Neuronal stem cell (in vitro differentiated cells): ENCODE results near the gene NTRK2.

ENCODE experiments used
- DNase-seq: peaks from one replicate; pipeline ENCODE4 v3.0.0-alpha.2; 2013; ENCODE audit warnings: low spot score
- H2AFZ ChIP-seq: one replicate; pipeline ENCODE4 v1.6.1; 2013; ENCODE audit warnings: mild to moderate bottlenecking, low read length, inconsistent platforms
- H2AK5ac ChIP-seq: 2 replicates; pipeline ENCODE4 v1.6.1; 2013; ENCODE audit warnings: low read depth, mild to moderate bottlenecking, inconsistent platforms, low read length, moderate library complexity, mixed read lengths
- H2BK120ac ChIP-seq: 2 replicates; pipeline ENCODE4 v1.6.1; 2013; ENCODE audit warnings: low read depth, mild to moderate bottlenecking, inconsistent platforms, low read length, moderate library complexity, mixed read lengths
- H2BK12ac ChIP-seq: one replicate; pipeline ENCODE4 v1.6.1; 2013; ENCODE audit warnings: low read length, inconsistent platforms
- H2BK15ac ChIP-seq: 2 replicates; pipeline ENCODE4 v1.6.1; 2013; ENCODE audit warnings: mild to moderate bottlenecking, low read length, inconsistent platforms, mixed read lengths
- H2BK5ac ChIP-seq: one replicate; pipeline ENCODE4 v1.6.1; 2013; ENCODE audit warnings: inconsistent platforms, mild to moderate bottlenecking, low read length, moderate library complexity
- H3K14ac ChIP-seq: one replicate; pipeline ENCODE4 v1.6.1; 2013; ENCODE audit warnings: low read length, inconsistent platforms
- H3K18ac ChIP-seq: 2 replicates; pipeline ENCODE4 v1.6.1; 2013; ENCODE audit warnings: low read length, inconsistent platforms
- H3K23ac ChIP-seq: 2 replicates; pipeline ENCODE4 v1.6.1; 2013; ENCODE audit warnings: low read depth, mild to moderate bottlenecking, mixed read lengths, low read length, inconsistent platforms; ENCODE audit not compliant: poor library complexity
- H3K27ac ChIP-seq: replicated peaks from 3 replicates; pipeline ENCODE4 v1.5.1; 2013; ENCODE audit warnings: low read length, inconsistent platforms
- H3K27me3 ChIP-seq, 3 experiments: 2 replicates each; pipeline ENCODE4 v1.6.1; 2013; ENCODE audit warnings: low read length in 3 of 3, mild to moderate bottlenecking in 2 of 3, inconsistent platforms in 1 of 3, low read depth in 1 of 3, mixed read lengths in 1 of 3, moderate library complexity in 1 of 3; ENCODE audit not compliant: control insufficient read depth in 3 of 3, insufficient read depth in 3 of 3
- H3K36me3 ChIP-seq, 2 donors: replicated peaks in 1 of 2; 2 replicates each; pipeline ENCODE4 v1.6.1; 2013; ENCODE audit warnings: low read length in 2 of 2; ENCODE audit not compliant: control insufficient read depth in 2 of 2, insufficient read depth in 2 of 2
- H3K4ac ChIP-seq: 2 replicates; pipeline ENCODE4 v1.6.1; 2013; ENCODE audit warnings: inconsistent platforms, mild to moderate bottlenecking, low read length, moderate library complexity
- H3K4me1 ChIP-seq, 2 donors: 1 replicate in 1 of 2; 2 replicates in 1 of 2; pipeline ENCODE4 v1.6.1; 2013; ENCODE audit warnings: low read length in 2 of 2, low read depth in 1 of 2; ENCODE audit not compliant: control insufficient read depth in 2 of 2, insufficient read depth in 1 of 2
- H3K4me2 ChIP-seq: one replicate; pipeline ENCODE4 v1.6.1; 2013; ENCODE audit warnings: mild to moderate bottlenecking, low read length, inconsistent platforms; ENCODE audit not compliant: insufficient read depth, poor library complexity, severe bottlenecking
- H3K4me3 ChIP-seq, 2 donors: 2 replicates each; pipeline ENCODE4 v1.5.1; 2013; ENCODE audit warnings: low read length in 2 of 2, mild to moderate bottlenecking in 2 of 2, inconsistent platforms in 1 of 2, moderate library complexity in 1 of 2
- H3K79me1 ChIP-seq: one replicate; pipeline ENCODE4 v1.6.1; 2013; ENCODE audit warnings: low read depth, mild to moderate bottlenecking, inconsistent platforms, low read length, moderate library complexity
- H3K9ac ChIP-seq: one replicate; pipeline ENCODE4 v1.6.1; 2013; ENCODE audit warnings: mild to moderate bottlenecking, low read depth, low read length, inconsistent platforms; ENCODE audit not compliant: poor library complexity
- H3K9me3 ChIP-seq, 2 donors: replicated peaks in 1 of 2; 2 replicates each; pipeline versions ENCODE3 to v1.6.1; 2013; ENCODE audit warnings: low read length in 2 of 2, mild to moderate bottlenecking in 2 of 2, inconsistent platforms in 1 of 2, low read depth in 1 of 2, mixed read lengths in 1 of 2, moderate library complexity in 1 of 2; ENCODE audit not compliant: control insufficient read depth in 2 of 2, insufficient read depth in 1 of 2
- H4K8ac ChIP-seq: one replicate; pipeline ENCODE4 v1.6.1; 2013; ENCODE audit warnings: low read depth, mild to moderate bottlenecking, inconsistent platforms, low read length, moderate library complexity
- H4K91ac ChIP-seq: one replicate; pipeline ENCODE4 v1.6.1; 2013; ENCODE audit warnings: low read length, low read depth, mild to moderate bottlenecking, inconsistent platforms; ENCODE audit not compliant: poor library complexity
- WGBS, 2 donors: extraction: QIAGEN DNeasy Blood & Tissue Kit; methylation state at CpG; one replicate each; pipeline ENCODE4 v1.1.7; 2013; ENCODE audit warnings: missing lambda C conversion rate in 2 of 2, mixed read lengths in 1 of 2; ENCODE audit not compliant: insufficient read length in 2 of 2, insufficient replicate concordance in 1 of 2; ENCODE audit errors: extremely low coverage in 2 of 2; 5-methylcytosine and 5-hydroxymethylcytosine counted together

The NTRK2 gene

DNA sequence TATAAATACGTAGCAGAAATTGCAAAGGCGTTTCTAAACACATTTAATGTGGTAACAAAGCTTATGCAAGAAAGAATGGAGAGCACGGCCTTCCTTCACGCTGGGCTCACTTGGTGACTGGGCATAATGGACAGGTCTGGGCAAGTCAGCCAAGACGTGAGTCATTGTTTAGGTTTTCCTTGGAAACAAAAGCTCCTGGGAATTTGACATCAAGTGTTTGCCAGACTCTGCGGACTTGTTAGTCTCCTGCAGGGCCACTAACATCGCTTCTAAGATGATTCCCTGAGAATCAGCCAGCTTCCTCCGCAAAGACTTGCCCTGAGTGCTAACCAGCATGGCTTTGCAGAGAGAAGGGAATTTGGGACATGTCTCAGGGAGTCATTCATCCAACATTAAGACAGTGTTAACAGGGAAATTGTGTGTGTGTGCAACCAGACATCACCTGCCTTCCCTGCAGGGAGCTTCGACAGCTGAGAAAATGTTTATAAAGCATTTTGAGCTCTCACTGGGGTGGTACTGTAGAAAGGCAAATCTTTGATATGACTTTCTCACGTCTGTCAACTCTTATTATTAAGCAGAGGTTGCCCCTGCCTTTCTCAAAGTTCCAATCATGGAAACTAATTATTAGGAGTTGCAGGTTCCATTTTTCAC, 182.5 kb downstream of the NTRK2 start:
- Histone ChIP-seq H4K91ac (no peak overlapping the region), H3K9me3 (no peaks in the 10 kb centered on the region), H3K9ac (no peak overlapping the region), H2AK5ac (no peak overlapping the region), H2BK5ac (no peak overlapping the region), H3K27ac (peak overlapping the region; percentile 86), H3K4me3 (no peak overlapping the region), H4K8ac (no peak overlapping the region), H2BK120ac (no peak overlapping the region), H3K18ac (no peak overlapping the region), H3K14ac (no peak overlapping the region), H2AFZ (peak overlapping the region; percentile 73), H3K4me1 (peaks cover 14 to 33% of the 10 kb centered on the region in 2 donors), H2BK15ac (no peak overlapping the region), H2BK12ac (no peak overlapping the region), H3K27me3 (no peaks in the 10 kb centered on the region), H3K4ac (no peak overlapping the region), H3K4me2 (no peak overlapping the region), H3K23ac (no peak overlapping the region), H3K79me1 (no peaks in the 10 kb centered on the region), H3K36me3 (no peaks in the 10 kb centered on the region)
- DNase-seq, result peak; percentile 65
- WGBS, 2 donors, result no CpG with 5 or more reads among the region's 10 CpGs

DNA sequence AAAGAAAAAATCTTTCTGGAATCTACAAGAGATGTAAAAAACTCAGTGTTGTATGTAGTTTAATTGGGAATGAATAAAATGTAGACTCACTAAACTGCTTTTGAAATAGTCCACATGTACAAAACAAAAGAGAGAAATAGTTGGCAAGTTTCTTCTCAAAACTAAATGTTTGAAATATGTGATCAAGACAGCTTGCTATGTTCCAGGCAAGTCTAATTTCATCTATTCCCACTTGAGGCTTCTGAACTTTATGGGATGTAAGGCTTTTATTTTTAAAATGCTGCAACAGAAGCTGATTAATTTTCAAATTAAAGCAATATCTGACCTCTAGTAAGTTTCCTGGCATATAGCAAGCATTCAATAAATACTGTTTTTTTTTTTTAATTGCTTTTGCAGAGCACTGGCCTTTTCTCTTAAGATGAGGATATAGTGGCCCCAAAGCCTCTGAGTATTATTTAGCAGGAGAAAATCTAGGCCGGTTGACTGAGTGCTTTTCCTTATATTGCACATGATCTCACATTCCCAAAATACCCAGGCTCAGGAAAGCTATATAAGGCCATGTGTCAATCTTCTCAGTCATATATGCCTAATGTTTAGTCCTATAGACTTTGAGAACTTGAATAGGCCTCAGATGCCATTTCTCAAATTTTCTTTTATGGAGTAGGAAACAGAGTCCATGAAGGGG, 183.2 kb downstream of the NTRK2 start:
- no peak overlapping the region for H3K4ac ChIP-seq
- H3K4me2 ChIP-seq, result no peak overlapping the region
- no peak overlapping the region for H3K9ac ChIP-seq
- H2AFZ ChIP-seq, result no peak overlapping the region
- no peak overlapping the region for H2BK12ac ChIP-seq
- peak overlapping the region; percentile 86 for H3K27ac ChIP-seq
- WGBS, 2 donors, result no CpG with 5 or more reads among the region's 1 CpG
- H3K79me1 ChIP-seq, result no peaks in the 10 kb centered on the region
- DNase-seq, result no peak
- H2BK120ac ChIP-seq, result no peak overlapping the region
- H2AK5ac ChIP-seq, result no peak overlapping the region
- no peak overlapping the region for H3K23ac ChIP-seq
- no peak overlapping the region for H3K18ac ChIP-seq
- H3K4me3 ChIP-seq, result no peak overlapping the region
- no peak overlapping the region for H3K14ac ChIP-seq
- H2BK15ac ChIP-seq, result no peak overlapping the region
- H3K36me3 ChIP-seq, result no peaks in the 10 kb centered on the region
- no peak overlapping the region for H2BK5ac ChIP-seq
- H4K91ac ChIP-seq, result no peak overlapping the region
- H4K8ac ChIP-seq, result no peak overlapping the region
- H3K9me3 ChIP-seq, result no peaks in the 10 kb centered on the region
- H3K27me3 ChIP-seq, result no peaks in the 10 kb centered on the region
- peaks cover 14 to 29% of the 10 kb centered on the region in 2 donors for H3K4me1 ChIP-seq

DNA sequence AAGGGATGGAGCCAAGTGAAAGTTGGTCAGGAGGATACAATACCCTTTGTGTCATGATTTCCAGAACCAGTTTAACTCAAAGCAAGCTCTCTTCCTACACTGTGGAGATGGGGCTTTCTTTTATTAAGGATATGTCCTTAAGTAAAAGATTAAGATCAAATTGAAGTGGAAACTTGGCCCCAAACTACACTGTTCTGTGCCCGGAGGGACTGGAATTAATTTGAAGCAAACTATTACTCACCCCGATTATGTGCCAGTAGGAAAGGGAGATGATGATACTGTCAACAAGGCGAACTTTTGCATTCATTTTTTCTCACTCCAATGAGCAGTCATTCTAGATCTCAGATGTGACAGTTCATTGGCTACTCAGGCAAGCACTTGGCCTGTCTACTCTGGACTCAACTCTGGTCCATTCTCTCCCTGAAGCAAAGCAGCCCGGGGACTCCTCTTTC, 186.7 kb downstream of the NTRK2 start:
- Histone ChIP-seq H3K14ac (no peak overlapping the region), H3K79me1 (no peaks in the 10 kb centered on the region), H2AK5ac (no peak overlapping the region), H3K4me3 (no peak overlapping the region), H2BK120ac (no peak overlapping the region), H3K9me3 (no peaks in the 10 kb centered on the region), H3K4me1 (peaks cover 15 to 36% of the 10 kb centered on the region in 2 donors), H2BK5ac (no peak overlapping the region), H3K36me3 (no peaks in the 10 kb centered on the region), H3K18ac (no peak overlapping the region), H3K27me3 (no peaks in the 10 kb centered on the region), H2BK12ac (no peak overlapping the region), H4K8ac (no peak overlapping the region), H2BK15ac (no peak overlapping the region), H4K91ac (no peak overlapping the region), H2AFZ (no peak overlapping the region), H3K27ac (no peak overlapping the region), H3K9ac (no peak overlapping the region), H3K4ac (no peak overlapping the region), H3K4me2 (no peak overlapping the region), H3K23ac (no peak overlapping the region)
- no peak for DNase-seq
- no CpG with 5 or more reads among the region's 4 CpGs for WGBS, 2 donors

DNA sequence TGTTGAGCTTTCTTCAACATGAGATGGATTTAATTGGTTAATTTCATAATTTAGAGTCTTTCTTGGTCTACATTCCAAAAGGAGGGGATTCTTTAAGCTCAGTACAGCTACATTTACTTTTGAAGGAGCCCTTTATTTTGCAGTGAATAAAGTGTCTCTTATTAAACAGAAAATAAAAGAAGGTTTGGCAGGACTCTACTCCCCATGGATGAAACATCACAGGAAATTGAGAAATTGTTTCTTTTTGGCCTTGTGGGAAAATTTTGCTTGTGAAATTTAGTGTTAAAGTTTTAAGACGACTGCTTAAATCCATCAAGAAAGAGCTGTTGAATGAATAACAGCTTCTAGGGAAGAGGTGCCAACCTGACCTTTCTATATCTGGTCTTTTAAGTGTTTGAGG, 187.7 kb downstream of the NTRK2 start:
- Histone ChIP-seq H3K18ac (no peak overlapping the region), H3K4ac (no peak overlapping the region), H3K4me3 (no peak overlapping the region), H2BK15ac (no peak overlapping the region), H3K27me3 (no peaks in the 10 kb centered on the region), H4K8ac (no peak overlapping the region), H3K36me3 (no peaks in the 10 kb centered on the region), H2BK12ac (no peak overlapping the region), H3K9ac (no peak overlapping the region), H3K14ac (no peak overlapping the region), H2BK5ac (no peak overlapping the region), H3K79me1 (no peaks in the 10 kb centered on the region), H3K4me1 (peaks cover 19 to 35% of the 10 kb centered on the region in 2 donors), H3K23ac (no peak overlapping the region), H3K9me3 (no peaks in the 10 kb centered on the region), H4K91ac (no peak overlapping the region), H3K4me2 (no peak overlapping the region), H2AFZ (no peak overlapping the region), H2BK120ac (no peak overlapping the region), H2AK5ac (no peak overlapping the region), H3K27ac (no peak overlapping the region)
- WGBS, 2 donors, result no CpG with 5 or more reads among the region's 1 CpG
- DNase-seq, result no peak
